ENCODE measurements around the gene GAL3ST3.
"Not testable (repeated sequence)": the region's sequence is repeated elsewhere in the genome, so short reads cannot be mapped to it uniquely, and the experiment has no call there.

DNA sequence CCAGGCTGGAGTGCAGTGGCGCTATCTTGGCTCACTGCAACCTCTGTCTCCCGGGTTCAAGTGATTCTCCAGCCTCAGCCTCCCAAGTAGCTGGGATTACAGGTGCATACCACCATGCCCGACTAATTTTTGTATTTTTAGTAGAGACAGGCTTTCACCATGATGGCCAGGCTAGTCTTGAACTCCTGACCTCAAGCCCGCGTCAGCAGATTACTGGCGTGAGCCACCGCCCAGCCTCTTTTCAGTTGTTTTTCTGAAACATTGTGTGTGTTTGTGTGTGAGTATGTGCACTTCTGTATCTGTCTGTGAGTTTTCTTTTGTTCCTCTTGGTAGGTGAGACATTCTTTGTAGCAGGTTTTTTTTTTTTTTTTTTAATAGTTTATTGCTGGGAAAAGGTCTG is 30.0 kb upstream of the GAL3ST3 start:
- TF ChIP-seq, protein P1, sequence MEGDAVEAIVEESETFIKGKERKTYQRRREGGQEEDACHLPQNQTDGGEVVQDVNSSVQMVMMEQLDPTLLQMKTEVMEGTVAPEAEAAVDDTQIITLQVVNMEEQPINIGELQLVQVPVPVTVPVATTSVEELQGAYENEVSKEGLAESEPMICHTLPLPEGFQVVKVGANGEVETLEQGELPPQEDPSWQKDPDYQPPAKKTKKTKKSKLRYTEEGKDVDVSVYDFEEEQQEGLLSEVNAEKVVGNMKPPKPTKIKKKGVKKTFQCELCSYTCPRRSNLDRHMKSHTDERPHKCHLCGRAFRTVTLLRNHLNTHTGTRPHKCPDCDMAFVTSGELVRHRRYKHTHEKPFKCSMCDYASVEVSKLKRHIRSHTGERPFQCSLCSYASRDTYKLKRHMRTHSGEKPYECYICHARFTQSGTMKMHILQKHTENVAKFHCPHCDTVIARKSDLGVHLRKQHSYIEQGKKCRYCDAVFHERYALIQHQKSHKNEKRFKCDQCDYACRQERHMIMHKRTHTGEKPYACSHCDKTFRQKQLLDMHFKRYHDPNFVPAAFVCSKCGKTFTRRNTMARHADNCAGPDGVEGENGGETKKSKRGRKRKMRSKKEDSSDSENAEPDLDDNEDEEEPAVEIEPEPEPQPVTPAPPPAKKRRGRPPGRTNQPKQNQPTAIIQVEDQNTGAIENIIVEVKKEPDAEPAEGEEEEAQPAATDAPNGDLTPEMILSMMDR (IDR thresholded peaks at IDR 0.05): not testable (repeated sequence)
- TF ChIP-seq POLR2A, POLR2AphosphoS5 (IDR thresholded peaks at IDR 0.05): not testable (repeated sequence)

All from sigmoid colon (tissue), 4 donors.